ENCODE data around the gene MAPK12. TPM values are rescaled to one million over a fixed set of nuclear protein-coding genes. Genes with fewer than 3 reads are reported as not detected.

The MAPK12 gene
- total RNA-seq, 1 experiment from 2014 or later = 86.7 TPM

DNA sequence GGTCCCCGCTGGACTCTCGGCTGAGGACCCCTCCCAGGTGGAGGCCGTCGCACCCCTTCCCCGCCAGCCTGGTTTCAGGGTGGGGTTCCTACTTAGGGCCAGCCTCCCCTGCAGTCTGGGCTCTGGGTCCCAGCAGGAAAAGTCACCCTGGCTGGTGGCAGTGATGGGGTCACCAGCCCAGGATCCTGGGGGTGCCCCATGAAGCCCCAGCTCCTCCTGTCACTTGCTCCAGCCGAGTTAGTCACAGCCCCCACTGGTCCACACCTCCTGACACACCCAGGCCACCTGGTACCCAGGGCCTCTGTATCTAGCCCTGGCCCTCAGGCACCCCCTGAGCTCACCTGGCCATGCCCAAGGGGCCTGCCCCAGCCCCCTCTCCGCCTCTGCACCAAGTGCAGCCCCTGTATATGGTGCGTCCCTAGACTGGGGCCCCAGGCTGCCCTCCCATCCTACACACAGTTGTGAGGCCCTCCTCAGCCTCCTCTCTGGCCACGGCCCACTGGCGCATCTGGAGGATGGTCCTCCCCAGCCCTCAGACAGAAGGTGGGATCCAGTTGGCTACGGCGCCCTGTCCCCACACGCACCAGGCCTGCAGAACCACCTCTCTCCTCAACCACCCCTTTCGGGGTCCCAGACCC lies 39.3 kb upstream of the MAPK12 start:
- Histone ChIP-seq H3K27me3 (ENCODE audit: insufficient read depth, low read length) (no peaks in the 10 kb centered on the region), H4K20me1 (ENCODE audit: insufficient read depth) (no peaks in the 10 kb centered on the region), H3K9ac (ENCODE audit: low read length) (peak overlapping the region; percentile 80), H3K79me2 (ENCODE audit: insufficient read depth, low read length) (peaks cover 99% of the 10 kb centered on the region), H3K27ac (ENCODE audit: low read depth, low read length) (peak overlapping the region; percentile 95), H3K36me3 (ENCODE audit: control insufficient read depth in 1 of 2, insufficient read depth in 2 of 2, low read length in 2 of 2) (0 out of 4 replicates have a peak, but pooled peaks cover 0 to 2% of the 10 kb centered on the region in 2 experiments), H3K4me1 (ENCODE audit: control insufficient read depth in 1 of 2, insufficient read depth in 2 of 2, low read length in 2 of 2) (peaks cover 73 to 99% of the 10 kb centered on the region in 2 experiments), H3K9me2 (ENCODE audit: insufficient read depth) (no peaks in the 10 kb centered on the region), H3K4me2 (ENCODE audit: low read length) (peak overlapping the region; percentile 98), H3K9me3 (ENCODE audit: control insufficient read depth in 1 of 2, insufficient read depth in 1 of 2, low read depth in 1 of 2, low read length in 2 of 2) (no peaks in the 10 kb centered on the region), H3K4me3 (replicated peaks in 1 of 2; ENCODE audit: low read depth in 1 of 2, low read length in 2 of 2) (peak overlapping the region; percentile 46 to 64), H2AFZ (ENCODE audit: low read depth, low read length, poor library complexity, severe bottlenecking) (no peak overlapping the region)
- no peak for DNase-seq (ENCODE audit: low read depth, low spot score)
- no peak for ATAC-seq
- CTCF ChIA-PET = interaction anchor here (1.6 kb wide), 1 partner anchor 41 kb away, joined by 5 read pairs; no protein-coding TSS in a partner anchor
- RAD21 ChIA-PET (ENCODE audit: low non-redundant PET in 1 of 2, low total read pairs in 2 of 2, uncharacterized antibody in 2 of 2, unreplicated experiment in 2 of 2) = interaction anchor here in 1 of 2 experiments (0.7 kb wide), 1 partner anchor 25 kb away, joined by 3 read pairs; no protein-coding TSS in a partner anchor
- POLR2A ChIA-PET = no interaction called here
- TF ChIP-seq ZNF274 (IDR thresholded peaks at IDR 0.05; ENCODE audit: low read depth, low read length) = no peak
- no TSS peak for BruUV-seq (replicated peaks)
- intact Hi-C loops (cut with micrococcal nuclease) = no loop called here

DNA sequence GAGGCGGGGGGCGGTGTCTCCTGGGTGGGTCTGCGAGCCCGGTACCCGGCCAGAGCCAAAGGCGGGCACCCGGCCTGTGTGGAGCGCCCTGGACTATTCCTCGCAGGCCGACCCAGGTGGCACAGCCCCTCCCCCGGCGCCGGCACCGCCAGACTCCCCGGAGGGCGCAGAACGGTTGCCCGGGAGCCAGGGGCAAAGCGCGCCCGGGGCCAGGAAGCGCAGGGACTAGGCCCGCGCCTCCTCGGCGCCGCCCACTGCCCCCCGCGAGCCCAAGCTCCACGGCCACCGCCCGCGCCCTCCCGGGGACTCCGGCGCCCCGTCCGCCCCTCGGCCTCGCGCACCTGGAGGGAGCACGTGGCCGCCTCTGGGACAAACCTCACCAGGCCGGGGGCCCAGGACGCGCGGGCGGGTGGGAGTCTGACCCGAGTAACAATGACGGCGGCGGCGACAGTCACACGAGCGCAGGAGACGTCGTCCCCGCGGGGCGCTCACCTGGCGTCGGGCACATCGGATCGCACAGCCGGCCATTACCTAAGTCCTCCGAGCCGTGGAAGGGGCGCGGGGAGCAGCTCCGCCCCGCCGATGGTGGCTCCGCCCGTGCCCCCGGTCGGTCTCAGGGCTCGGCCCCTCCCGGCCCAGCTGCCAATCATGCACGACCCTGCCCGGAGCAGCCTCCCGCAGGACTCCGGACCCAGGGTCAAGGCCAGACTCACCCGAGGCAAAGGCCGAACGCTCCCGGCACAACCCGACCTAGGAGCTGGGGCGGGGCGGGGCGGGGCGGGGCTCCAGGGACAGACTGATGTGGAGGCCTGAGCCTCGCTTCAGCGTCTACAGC lies 38.5 kb upstream of the MAPK12 start:
- CTCF ChIA-PET = interaction anchor here (1.6 kb wide), 1 partner anchor 42 kb away, joined by 5 read pairs; no protein-coding TSS in a partner anchor
- Histone ChIP-seq H3K9me3 (ENCODE audit: control insufficient read depth in 1 of 2, insufficient read depth in 1 of 2, low read depth in 1 of 2, low read length in 2 of 2) (no peaks in the 10 kb centered on the region), H3K9me2 (ENCODE audit: insufficient read depth) (no peaks in the 10 kb centered on the region), H3K4me2 (ENCODE audit: low read length) (peak overlapping the region; percentile 98), H3K9ac (ENCODE audit: low read length) (peak overlapping the region; percentile 80), H3K79me2 (ENCODE audit: insufficient read depth, low read length) (peaks cover 99% of the 10 kb centered on the region), H3K4me3 (replicated peaks in 1 of 2; ENCODE audit: low read depth in 1 of 2, low read length in 2 of 2) (peak overlapping the region; percentile 46 to 64), H3K36me3 (ENCODE audit: control insufficient read depth in 1 of 2, insufficient read depth in 2 of 2, low read length in 2 of 2) (0 out of 4 replicates have a peak, but pooled peaks cover 2 to 4% of the 10 kb centered on the region in 2 experiments), H3K27me3 (ENCODE audit: insufficient read depth, low read length) (no peaks in the 10 kb centered on the region), H4K20me1 (ENCODE audit: insufficient read depth) (no peaks in the 10 kb centered on the region), H3K4me1 (ENCODE audit: control insufficient read depth in 1 of 2, insufficient read depth in 2 of 2, low read length in 2 of 2) (peaks cover 70 to 99% of the 10 kb centered on the region in 2 experiments), H3K27ac (ENCODE audit: low read depth, low read length) (peak overlapping the region; percentile 95), H2AFZ (ENCODE audit: low read depth, low read length, poor library complexity, severe bottlenecking) (no peak overlapping the region)
- POLR2A ChIA-PET = no interaction called here
- intact Hi-C loops (cut with micrococcal nuclease) = no loop called here
- DNase-seq (ENCODE audit: low read depth, low spot score) (no peak), ATAC-seq (peak; percentile 55)
- no TSS peak for BruUV-seq (replicated peaks)
- RAD21 ChIA-PET (ENCODE audit: low non-redundant PET in 1 of 2, low total read pairs in 2 of 2, uncharacterized antibody in 2 of 2, unreplicated experiment in 2 of 2) = no interaction called here
- no peak for TF ChIP-seq TCF7L2 (IDR thresholded peaks at IDR 0.05; ENCODE audit: borderline replicate concordance, extremely low read depth, insufficient read depth, insufficient read length)
- TF ChIP-seq EZH2 (IDR thresholded peaks at IDR 0.05) = no peak
- no peak for TF ChIP-seq CEBPB (IDR thresholded peaks at IDR 0.05; ENCODE audit: low read depth)
- TF ChIP-seq FOSL1 (IDR thresholded peaks at IDR 0.05; ENCODE audit: low read depth) = no peak
- no peak for TF ChIP-seq POLR2AphosphoS5 (IDR thresholded peaks at IDR 0.05; ENCODE audit: low read depth, low read length)
- no peak for TF ChIP-seq CBX3 (IDR thresholded peaks at IDR 0.05; ENCODE audit: low read depth)
- no peak for TF ChIP-seq EGR1 (IDR thresholded peaks at IDR 0.05; ENCODE audit: low read depth)
- no peak for TF ChIP-seq MAX (IDR thresholded peaks at IDR 0.05)
- TF ChIP-seq YY1 (IDR thresholded peaks at IDR 0.05; ENCODE audit: extremely low read depth, insufficient replicate concordance, low read depth, low read length) = no peak
- no peak for TF ChIP-seq SP1 (IDR thresholded peaks at IDR 0.05; ENCODE audit: low read depth)
- TF ChIP-seq ZNF274 (IDR thresholded peaks at IDR 0.05; ENCODE audit: low read depth, low read length) = no peak
